Suppressor macrophage treated with lipopolysaccharide for 4 hours (primary cell): ENCODE results near the gene CRB2.

Source experiments
- DNase-seq: peaks from one replicate; pipeline ENCODE4 v3.0.0-alpha.2; 2020

CRB2 gene

GRCh38 chr9:123355761-123356431, at the start of gene CRB2:
Gene CRB2 (plus strand): TSS chr9:123356197. CDS start chr9:123356261, 64 bp downstream.
- no peak for DNase-seq

DNA sequence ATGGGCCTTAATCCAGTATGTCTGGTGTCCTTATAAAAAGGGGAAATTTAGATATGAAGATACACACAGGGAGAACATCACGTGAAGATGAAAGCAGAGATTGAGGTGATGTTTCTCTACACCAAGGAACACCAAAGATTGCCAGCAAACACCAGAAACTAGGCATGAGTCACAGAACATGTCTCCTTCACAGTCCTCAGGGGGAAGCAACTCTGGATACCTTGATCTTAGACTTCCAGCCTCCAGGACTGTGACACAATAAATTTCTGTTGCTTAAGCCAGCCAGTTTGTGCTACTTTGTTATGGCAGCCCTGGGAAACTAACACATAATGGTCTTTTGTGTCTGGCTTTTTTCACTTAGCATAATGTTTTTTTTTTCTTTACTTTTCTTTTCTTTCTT, 46.4 kb upstream of the CRB2 start:
- no peak for DNase-seq

- no peak for DNase-seq
Measured at GRCh38 chr9:123310551-123311249, 45.3 kb upstream of the CRB2 start.

GRCh38 chr9:123311250-123311752, 44.7 kb upstream of the CRB2 start:
- DNase-seq: no peak

GRCh38 chr9:123312306-123312877, 43.6 kb upstream of the CRB2 start:
- no peak for DNase-seq

- DNase-seq: no peak
Measured at GRCh38 chr9:123314617-123315016, 41.4 kb upstream of the CRB2 start.

DNA sequence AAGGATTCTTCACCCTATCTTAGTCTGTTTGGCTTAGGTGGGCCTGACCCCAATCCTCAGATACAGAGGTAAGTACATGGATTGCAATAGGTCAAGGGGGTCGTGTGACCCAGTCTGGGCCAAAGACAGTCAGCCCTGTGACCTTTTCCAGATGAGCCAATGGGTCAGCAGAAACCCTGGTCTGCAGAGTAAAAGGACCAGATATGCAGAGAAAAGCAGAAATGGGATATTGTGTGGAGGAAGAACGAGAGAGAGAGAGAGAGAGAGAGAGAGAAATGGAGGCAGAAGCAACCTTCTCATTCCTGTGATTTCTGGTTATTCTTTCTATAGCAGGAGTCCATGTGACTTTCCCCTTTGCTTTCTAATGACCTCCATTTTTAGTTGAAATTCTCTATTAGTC, 40.4 kb upstream of the CRB2 start:
- DNase-seq: peak; percentile 40

DNA sequence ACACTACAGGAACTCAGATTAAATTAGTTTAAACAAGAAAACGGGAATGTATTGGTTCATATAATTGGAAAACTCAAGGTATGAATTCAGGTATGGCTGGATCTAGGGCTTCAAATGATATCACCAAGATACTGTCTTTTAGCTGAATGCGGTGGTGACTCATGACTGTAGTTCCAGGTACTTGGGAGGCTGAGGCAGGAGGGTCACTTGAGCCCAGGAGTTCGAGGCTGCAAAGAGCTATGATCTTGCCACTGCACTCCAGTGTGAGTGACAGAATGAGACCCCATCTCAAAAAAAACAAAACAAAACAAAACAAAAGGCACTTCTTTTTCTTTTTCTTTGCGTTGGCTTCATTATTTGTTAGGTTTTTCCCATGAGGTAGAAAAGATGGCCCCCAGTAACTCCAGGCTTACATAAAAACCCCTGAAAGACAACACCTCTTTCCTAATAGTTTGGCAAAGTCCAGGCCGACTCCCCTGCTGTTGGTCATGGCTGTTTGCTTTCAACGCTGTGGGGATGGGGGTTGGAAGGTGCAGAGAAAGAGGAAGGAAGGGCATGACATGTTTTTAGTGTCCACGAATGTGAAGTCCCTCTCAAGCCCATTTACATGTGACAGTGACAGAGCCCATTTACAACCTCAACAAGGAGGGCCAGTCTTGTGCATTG, 39.8 kb upstream of the CRB2 start:
- DNase-seq: peak; percentile 82

- DNase-seq: peak; percentile 15
Measured at GRCh38 chr9:123318202-123318601, 37.8 kb upstream of the CRB2 start.

DNA sequence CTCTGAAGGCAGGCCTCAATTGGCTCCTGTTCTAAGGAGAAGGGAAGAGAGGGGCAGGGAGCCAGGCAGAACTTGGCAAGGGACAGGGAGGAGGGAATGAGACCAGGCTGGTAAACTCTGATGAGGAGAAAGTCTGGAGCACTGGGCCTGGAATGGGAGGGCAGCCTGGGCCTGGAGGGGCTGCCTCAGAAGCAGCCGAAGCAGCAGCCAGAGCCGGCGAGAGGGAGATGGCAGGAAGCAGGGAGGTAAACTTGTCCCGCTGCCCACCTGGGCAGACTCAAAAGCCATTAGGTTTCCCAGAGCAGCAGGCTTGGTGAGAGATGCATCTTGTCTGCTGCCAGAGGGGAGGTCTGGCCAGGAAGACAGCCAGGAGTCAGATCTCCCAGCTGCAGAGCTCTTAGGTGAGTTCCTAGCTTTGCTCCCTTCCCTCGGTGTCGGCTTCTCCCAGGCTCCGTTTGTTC, 37.0 kb upstream of the CRB2 start:
- DNase-seq: no peak

DNA sequence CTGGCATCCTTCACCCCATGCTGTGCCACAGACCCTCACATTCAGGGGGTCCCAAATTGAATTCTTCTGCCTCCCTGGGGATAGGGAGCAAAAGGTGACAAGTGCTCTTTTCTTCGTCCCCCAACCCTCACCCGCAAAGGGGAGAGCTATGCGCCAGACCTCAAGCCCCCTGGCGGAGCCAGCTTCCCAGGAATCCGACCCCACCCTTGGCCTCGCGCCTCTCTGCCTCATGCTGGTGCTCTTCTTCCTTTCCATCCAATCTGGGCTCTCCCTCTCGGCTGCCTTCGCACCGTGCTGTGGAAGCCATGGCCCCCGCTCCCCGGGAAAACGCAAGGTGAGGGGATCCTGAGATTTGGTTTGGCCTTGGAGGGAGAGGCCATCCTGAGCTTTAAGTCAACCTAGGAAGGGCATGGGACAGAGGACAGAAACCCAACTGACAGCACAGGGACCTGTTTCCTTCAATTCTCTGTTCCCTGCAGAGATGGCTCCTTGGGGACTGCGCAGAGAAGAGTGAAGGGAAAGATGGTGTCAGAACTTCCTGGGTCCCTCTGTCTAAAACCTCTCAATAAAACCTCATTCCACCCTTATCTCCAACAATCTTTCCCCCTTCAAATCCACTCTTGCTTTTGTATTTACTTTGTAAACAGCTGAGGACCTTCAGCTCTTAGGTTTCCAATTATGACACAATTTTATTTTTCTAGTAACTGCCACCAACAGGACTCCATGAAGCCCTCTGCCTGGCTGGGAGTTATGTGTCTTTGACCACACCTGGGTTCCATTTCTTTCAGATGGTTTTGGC, 36.3 kb upstream of the CRB2 start:
- no peak for DNase-seq

GRCh38 chr9:123320814-123321213, 35.2 kb upstream of the CRB2 start:
- no peak for DNase-seq

DNA sequence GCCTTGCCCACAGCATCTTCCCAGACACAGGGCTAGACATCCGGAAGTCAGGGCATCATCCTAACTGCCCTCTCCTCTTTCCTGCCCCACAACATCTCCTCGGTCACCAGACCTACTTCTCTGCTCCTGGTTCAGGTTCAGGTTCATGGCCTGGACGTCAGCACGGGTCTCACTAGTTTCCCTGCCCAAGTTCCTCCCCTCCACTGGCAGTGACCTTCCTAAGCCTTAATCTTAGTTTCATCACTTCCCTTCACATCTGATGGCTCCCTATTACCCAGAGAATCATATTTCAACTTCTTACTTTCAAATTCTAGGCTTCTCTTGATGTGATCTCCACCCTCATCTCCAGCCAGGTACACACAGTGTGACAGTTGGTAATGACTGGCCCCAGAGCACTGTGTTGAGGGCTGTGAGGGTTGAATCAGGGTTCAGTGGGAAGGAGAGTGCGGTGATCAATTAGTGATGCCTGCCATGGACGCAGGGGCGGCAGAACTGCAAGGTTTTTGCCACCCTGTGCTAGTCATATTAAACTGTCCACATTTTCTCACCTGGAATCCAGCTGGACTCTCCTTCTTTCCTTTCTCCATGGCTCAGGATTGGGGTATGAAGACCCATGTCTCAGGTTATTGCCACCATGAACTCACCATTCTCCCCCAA, 34.3 kb upstream of the CRB2 start:
- DNase-seq: no peak

DNA sequence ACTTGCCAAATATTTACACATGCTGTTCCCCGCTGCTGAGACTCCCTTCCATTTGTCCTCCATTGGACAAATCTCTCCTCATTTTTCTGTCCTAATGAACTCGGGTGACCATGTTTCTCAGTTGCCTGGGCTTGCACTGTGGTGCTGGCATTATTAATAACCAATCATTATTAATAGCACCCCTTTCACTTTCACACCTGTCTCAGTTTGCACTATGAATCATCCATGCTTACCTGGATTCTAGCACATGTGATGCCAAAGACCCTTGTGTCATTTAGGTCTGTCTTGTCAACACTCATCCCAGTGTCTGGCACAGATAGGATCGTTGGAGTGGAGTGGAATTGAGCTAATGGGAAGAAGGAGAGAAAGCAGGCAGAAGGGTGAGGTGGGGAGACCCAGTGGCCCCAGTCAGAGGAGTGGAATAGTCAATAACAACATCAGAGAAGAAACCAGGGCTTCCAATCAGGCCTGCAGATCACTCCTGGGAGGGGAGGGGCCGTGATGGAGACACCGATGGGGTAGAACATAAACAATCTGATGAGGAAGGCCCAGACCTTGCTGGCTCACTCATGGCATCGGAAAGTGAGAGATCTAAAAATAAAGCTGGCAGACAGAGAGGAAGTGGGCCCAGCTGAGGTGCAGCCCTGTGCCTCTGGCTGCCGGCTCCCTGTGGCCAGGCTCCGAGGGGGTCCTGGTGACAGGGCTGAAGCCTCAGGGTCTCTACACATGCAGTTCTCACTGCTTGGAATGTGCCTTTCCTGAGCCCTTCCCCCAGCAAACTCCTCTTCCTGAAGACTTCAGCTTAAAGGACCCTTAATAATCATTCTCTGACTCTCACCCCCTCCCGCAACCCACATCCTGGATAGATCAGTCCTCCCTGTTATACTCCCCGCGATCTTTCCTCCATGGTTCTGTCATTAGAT, 33.5 kb upstream of the CRB2 start:
- no peak for DNase-seq

GRCh38 chr9:123323196-123324013, 32.6 kb upstream of the CRB2 start:
- no peak for DNase-seq

GRCh38 chr9:123324767-123325183, 31.2 kb upstream of the CRB2 start:
- DNase-seq: no peak

DNA sequence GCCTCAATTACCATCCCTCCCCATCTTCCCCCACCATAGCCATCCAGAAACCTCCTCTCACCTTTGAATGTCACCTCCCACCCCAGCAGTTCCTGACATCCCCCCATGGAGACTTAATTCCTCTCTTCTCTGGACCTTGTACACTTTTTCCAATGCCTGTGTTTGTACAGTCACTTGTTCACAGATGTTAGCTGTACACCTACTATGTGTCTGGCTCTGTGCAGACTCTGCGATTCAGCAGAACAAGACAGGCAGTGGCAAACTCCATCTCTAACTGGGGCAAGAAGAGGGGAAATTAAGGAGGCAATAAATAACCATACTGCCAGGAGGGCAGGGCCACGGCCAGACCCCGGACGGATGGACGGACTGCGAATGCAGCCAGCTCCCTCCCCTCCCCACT, 29.8 kb upstream of the CRB2 start:
- DNase-seq: no peak

DNA sequence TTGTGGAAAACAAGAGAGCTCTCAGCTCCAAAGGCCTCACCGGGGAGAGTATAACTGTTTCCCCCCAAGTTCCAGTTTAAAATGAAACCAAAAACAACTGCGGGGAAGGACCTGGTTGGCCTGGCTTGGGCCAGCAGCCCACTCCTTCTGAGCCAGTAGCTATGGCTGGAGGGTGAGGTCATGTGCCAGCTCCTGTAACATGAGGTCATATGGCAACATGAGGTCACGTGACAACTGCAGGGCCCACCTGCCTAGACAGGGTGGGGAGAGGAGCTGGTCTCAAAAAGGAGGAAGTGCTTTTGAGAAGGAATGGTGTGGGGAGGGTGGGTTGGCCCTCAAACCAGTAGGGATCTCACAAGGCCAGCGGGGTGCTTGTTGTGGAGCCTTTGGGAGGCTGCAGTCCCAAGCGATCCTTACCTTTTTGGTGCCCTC, 29.3 kb upstream of the CRB2 start:
- peak; percentile 83 for DNase-seq

GRCh38 chr9:123327697-123328100, 28.3 kb upstream of the CRB2 start:
- DNase-seq: no peak
